H1 (cell line): Measurements from ENCODE around the gene RIPOR3. TPM values are rescaled to one million over a fixed set of nuclear protein-coding genes. Genes with fewer than 3 reads are reported as not detected.

Source experiments
- polyA plus RNA-seq, 7 experiments: library from polyadenylated mRNA; depleted of rRNA in 3 of 7; stranded (reverse) in 5 of 7; unstranded in 2 of 7; fragments of >200 nt in 5 of 7; fragments of 200-250 nt in 2 of 7; gene quantifications; 1 replicate in 5 of 7; 2 replicates in 1 of 7; 4 replicates in 1 of 7; pipeline versions ENCODE4 v1.2.1 to v1.2.3, GENCODE V29; 2011 to 2013; ENCODE audit warnings: missing spikeins in 2 of 7, mixed read lengths in 2 of 7
- total RNA-seq: library from RNA; stranded (reverse); fragmentation: NEBNext Ultra II Directional; extraction: Animal tissue kit (Norgen Biotek cat#: 25700); gene quantifications from 2 replicates; pipeline ENCODE4 v1.2.1, GENCODE V29; 2021
- TF ChIP-seq, protein P1 (sequence below): fragments of 300-600 bp; sonication (generic); IDR thresholded peaks from 2 replicates; pipeline ENCODE4 v1.7.1; 2012; ENCODE audit warnings: low read length, moderate library complexity, mild to moderate bottlenecking, inconsistent platforms; ENCODE audit not compliant: insufficient replicate concordance

RIPOR3 gene
- total and polyA plus RNA-seq, 2 of the 8 experiments (the other 6 are each of a cell fraction or from before 2014, with no cell fraction given): 3.6 to 4.5 TPM

DNA sequence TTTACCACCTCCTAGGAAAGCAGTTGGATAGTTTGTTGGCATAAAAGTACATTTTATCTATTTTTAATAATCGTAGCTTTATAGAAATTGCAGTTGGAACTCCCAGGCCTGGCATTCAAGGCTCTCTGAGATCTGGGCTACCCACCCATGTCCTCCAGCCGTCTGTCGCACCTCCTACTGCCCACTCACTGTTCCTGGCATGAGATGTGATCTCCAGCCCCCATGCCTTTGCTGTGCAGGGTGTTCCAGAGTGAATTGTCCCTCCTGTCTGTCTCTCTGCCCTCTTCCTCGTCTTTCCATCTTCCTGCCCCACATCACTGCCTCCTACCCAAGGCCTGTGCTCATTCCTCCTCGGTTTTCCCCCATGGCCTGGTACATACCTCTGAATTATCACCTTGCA, 130.5 kb downstream of the RIPOR3 start (continued):
- TF ChIP-seq, protein P1, sequence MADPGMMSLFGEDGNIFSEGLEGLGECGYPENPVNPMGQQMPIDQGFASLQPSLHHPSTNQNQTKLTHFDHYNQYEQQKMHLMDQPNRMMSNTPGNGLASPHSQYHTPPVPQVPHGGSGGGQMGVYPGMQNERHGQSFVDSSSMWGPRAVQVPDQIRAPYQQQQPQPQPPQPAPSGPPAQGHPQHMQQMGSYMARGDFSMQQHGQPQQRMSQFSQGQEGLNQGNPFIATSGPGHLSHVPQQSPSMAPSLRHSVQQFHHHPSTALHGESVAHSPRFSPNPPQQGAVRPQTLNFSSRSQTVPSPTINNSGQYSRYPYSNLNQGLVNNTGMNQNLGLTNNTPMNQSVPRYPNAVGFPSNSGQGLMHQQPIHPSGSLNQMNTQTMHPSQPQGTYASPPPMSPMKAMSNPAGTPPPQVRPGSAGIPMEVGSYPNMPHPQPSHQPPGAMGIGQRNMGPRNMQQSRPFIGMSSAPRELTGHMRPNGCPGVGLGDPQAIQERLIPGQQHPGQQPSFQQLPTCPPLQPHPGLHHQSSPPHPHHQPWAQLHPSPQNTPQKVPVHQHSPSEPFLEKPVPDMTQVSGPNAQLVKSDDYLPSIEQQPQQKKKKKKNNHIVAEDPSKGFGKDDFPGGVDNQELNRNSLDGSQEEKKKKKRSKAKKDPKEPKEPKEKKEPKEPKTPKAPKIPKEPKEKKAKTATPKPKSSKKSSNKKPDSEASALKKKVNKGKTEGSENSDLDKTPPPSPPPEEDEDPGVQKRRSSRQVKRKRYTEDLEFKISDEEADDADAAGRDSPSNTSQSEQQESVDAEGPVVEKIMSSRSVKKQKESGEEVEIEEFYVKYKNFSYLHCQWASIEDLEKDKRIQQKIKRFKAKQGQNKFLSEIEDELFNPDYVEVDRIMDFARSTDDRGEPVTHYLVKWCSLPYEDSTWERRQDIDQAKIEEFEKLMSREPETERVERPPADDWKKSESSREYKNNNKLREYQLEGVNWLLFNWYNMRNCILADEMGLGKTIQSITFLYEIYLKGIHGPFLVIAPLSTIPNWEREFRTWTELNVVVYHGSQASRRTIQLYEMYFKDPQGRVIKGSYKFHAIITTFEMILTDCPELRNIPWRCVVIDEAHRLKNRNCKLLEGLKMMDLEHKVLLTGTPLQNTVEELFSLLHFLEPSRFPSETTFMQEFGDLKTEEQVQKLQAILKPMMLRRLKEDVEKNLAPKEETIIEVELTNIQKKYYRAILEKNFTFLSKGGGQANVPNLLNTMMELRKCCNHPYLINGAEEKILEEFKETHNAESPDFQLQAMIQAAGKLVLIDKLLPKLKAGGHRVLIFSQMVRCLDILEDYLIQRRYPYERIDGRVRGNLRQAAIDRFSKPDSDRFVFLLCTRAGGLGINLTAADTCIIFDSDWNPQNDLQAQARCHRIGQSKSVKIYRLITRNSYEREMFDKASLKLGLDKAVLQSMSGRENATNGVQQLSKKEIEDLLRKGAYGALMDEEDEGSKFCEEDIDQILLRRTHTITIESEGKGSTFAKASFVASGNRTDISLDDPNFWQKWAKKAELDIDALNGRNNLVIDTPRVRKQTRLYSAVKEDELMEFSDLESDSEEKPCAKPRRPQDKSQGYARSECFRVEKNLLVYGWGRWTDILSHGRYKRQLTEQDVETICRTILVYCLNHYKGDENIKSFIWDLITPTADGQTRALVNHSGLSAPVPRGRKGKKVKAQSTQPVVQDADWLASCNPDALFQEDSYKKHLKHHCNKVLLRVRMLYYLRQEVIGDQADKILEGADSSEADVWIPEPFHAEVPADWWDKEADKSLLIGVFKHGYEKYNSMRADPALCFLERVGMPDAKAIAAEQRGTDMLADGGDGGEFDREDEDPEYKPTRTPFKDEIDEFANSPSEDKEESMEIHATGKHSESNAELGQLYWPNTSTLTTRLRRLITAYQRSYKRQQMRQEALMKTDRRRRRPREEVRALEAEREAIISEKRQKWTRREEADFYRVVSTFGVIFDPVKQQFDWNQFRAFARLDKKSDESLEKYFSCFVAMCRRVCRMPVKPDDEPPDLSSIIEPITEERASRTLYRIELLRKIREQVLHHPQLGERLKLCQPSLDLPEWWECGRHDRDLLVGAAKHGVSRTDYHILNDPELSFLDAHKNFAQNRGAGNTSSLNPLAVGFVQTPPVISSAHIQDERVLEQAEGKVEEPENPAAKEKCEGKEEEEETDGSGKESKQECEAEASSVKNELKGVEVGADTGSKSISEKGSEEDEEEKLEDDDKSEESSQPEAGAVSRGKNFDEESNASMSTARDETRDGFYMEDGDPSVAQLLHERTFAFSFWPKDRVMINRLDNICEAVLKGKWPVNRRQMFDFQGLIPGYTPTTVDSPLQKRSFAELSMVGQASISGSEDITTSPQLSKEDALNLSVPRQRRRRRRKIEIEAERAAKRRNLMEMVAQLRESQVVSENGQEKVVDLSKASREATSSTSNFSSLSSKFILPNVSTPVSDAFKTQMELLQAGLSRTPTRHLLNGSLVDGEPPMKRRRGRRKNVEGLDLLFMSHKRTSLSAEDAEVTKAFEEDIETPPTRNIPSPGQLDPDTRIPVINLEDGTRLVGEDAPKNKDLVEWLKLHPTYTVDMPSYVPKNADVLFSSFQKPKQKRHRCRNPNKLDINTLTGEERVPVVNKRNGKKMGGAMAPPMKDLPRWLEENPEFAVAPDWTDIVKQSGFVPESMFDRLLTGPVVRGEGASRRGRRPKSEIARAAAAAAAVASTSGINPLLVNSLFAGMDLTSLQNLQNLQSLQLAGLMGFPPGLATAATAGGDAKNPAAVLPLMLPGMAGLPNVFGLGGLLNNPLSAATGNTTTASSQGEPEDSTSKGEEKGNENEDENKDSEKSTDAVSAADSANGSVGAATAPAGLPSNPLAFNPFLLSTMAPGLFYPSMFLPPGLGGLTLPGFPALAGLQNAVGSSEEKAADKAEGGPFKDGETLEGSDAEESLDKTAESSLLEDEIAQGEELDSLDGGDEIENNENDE: no peak
